A549 treated with GW870086 at 1 μM for 4 hours (cell line): ENCODE data around the gene MRS2. TPM values are rescaled to one million over a fixed set of nuclear protein-coding genes. Genes with fewer than 3 reads are reported as not detected.

Experiments used
- total RNA-seq: library from RNA; stranded (reverse); fragments of 200-300 nt; extraction: Qiagen RNA extraction; gene quantifications from 5 replicates; pipeline ENCODE4 v1.2.3, GENCODE V29; 2022; ENCODE audit warnings: low read depth

The MRS2 gene, protein sequence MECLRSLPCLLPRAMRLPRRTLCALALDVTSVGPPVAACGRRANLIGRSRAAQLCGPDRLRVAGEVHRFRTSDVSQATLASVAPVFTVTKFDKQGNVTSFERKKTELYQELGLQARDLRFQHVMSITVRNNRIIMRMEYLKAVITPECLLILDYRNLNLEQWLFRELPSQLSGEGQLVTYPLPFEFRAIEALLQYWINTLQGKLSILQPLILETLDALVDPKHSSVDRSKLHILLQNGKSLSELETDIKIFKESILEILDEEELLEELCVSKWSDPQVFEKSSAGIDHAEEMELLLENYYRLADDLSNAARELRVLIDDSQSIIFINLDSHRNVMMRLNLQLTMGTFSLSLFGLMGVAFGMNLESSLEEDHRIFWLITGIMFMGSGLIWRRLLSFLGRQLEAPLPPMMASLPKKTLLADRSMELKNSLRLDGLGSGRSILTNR
- 19.3 to 22.9 TPM (median 21.0 TPM) in 5 replicates for total RNA-seq

DNA sequence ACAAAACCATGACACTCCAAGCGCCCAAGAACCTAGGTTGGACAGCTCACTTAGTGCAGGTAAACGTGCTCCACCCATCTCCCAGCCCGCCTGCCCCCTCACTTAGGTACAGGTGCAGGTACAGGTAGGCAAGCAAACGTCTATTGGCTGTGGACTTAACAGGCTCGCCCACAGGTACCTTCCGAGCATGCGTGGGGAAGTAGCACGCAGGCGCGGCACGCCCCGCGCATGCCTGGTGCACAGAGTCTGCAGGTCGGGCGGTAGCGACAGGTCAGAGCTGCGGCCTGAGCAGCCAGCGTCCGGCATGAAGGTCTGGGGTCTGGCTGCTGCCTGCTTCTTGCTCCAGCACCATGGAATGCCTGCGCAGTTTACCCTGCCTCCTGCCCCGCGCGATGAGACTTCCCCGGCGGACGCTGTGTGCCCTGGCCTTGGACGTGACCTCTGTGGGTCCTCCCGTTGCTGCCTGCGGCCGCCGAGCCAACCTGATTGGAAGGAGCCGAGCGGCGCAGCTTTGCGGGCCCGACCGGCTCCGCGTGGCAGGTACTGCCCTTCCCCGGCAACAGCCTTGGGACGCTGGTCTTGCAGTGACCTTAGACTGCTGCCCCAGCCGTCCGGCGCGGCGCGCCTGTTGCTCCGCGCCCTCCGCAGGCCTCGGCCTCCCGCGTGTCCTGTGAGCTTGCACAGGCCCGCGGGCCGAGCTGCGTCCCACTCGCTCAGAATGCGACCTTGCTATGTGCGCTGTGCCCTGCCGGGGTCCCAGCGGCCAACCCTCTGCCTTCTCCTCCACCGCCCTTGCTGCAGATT, at the start of gene MRS2:
MRS2 (plus strand) TSS at position 240 of the 804 bp plus-strand sequence; CDS start at position 351, 111 bp downstream.

DNA sequence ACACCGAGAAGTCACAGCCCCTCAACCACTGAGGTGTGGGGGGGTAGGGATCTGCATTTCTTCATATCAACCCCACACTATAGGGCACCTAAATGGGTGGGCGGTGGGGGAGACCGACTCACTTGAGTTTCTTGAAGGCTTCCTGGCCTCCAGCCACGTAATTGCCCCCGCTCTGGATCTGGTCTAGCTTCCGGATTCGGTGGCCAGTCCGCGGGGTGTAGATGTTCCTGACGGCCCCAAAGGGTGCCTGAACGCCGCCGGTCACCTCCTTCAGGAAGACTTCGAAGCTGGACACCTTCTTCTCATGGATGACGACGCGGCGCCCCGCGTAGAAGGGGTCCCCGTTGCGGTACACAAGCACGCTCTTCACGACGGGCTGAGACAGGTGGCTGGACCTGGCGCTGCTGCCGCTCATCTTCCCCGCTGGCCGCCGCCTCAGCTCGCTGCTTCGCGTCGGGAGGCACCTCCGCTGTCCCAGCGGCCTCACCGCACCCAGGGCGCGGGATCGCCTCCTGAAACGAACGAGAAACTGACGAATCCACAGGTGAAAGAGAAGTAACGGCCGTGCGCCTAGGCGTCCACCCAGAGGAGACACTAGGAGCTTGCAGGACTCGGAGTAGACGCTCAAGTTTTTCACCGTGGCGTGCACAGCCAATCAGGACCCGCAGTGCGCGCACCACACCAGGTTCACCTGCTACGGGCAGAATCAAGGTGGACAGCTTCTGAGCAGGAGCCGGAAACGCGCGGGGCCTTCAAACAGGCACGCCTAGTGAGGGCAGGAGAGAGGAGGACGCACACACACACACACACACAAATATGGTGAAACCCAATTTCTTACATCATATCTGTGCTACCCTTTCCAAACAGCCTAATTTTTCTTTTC, 45.2 kb upstream of the MRS2 start, which contains the start of gene DCDC2:
DCDC2 (minus strand) TSS at position 724 of the 883 bp plus-strand sequence; CDS start at position 415, 309 bp downstream.

Other genes with a start within 250 kb of the MRS2 start
- 2.3 to 3.3 TPM (median 2.5 TPM) in 5 replicates for gene DCDC2, start 44.9 kb upstream of the MRS2 start, total RNA-seq
- gene GPLD1, start 86.6 kb downstream of the MRS2 start, total RNA-seq: 0.88 to 1.1 TPM (median 1.1 TPM) in 5 replicates
- 6.0 to 8.1 TPM (median 6.7 TPM) in 5 replicates for gene ALDH5A1, start 92.0 kb downstream of the MRS2 start, total RNA-seq
- gene KIAA0319, start 243.3 kb downstream of the MRS2 start, total RNA-seq: 1.9 to 2.6 TPM (median 2.2 TPM) in 5 replicates